KMS-11 (cell line): Measurements from ENCODE around the gene MYO18A.

Experiments
- H2AFZ ChIP-seq: fragments of 200-600 bp; sonication (generic); 2 replicates; pipeline ENCODE4 v1.6.1; 2016; ENCODE audit warnings: antibody characterized with exemption, mixed run types, low read depth
- H3K27ac ChIP-seq: fragments of 200-600 bp; sonication (generic); 2 replicates; pipeline ENCODE4 v1.6.1; 2016; ENCODE audit warnings: mild to moderate bottlenecking, mixed run types
- H3K27me3 ChIP-seq: fragments of 200-600 bp; sonication (generic); 2 replicates; pipeline ENCODE4 v1.6.1; 2017; ENCODE audit warnings: mild to moderate bottlenecking, low read depth, mixed run types, moderate library complexity; ENCODE audit not compliant: insufficient read depth
- H3K36me3 ChIP-seq: fragments of 200-600 bp; sonication (generic); 2 replicates; pipeline ENCODE4 v1.6.1; 2017; ENCODE audit warnings: mild to moderate bottlenecking, mixed run types; ENCODE audit not compliant: insufficient read depth
- H3K4me1 ChIP-seq: fragments of 200-600 bp; sonication (generic); 2 replicates; pipeline ENCODE4 v1.6.1; 2016; ENCODE audit warnings: mild to moderate bottlenecking, low read depth, mixed run types; ENCODE audit not compliant: poor library complexity, severe bottlenecking
- H3K4me2 ChIP-seq: fragments of 200-600 bp; sonication (generic); 2 replicates; pipeline ENCODE4 v1.7.0; 2016; ENCODE audit warnings: mild to moderate bottlenecking, mixed run types
- H3K4me3 ChIP-seq: fragments of 200-600 bp; sonication (generic); IDR thresholded peaks from 2 replicates; pipeline ENCODE4 v1.6.1; 2017; ENCODE audit warnings: low read depth, low read length, mixed read lengths; ENCODE audit not compliant: insufficient read depth
- H3K79me2 ChIP-seq: fragments of 200-600 bp; sonication (generic); 2 replicates; pipeline ENCODE4 v1.6.1; 2016; ENCODE audit warnings: low read depth, mixed run types; ENCODE audit not compliant: insufficient read depth
- H3K9ac ChIP-seq: fragments of 200-600 bp; sonication (generic); 2 replicates; pipeline ENCODE4 v1.6.1; 2016; ENCODE audit warnings: mild to moderate bottlenecking, mixed run types
- H4K20me1 ChIP-seq: fragments of 200-600 bp; sonication (generic); 2 replicates; pipeline ENCODE4 v1.6.1; 2016; ENCODE audit warnings: mild to moderate bottlenecking, mixed run types; ENCODE audit not compliant: insufficient read depth
- TF ChIP-seq, protein P1 (sequence below): fragments of 200-600 bp; sonication (generic); conservative IDR thresholded peaks from 2 replicates; pipeline ENCODE4 v1.6.1; 2017; ENCODE audit warnings: low read depth, mild to moderate bottlenecking, antibody characterized with exemption, low read length, moderate library complexity, mixed read lengths

MYO18A gene

DNA sequence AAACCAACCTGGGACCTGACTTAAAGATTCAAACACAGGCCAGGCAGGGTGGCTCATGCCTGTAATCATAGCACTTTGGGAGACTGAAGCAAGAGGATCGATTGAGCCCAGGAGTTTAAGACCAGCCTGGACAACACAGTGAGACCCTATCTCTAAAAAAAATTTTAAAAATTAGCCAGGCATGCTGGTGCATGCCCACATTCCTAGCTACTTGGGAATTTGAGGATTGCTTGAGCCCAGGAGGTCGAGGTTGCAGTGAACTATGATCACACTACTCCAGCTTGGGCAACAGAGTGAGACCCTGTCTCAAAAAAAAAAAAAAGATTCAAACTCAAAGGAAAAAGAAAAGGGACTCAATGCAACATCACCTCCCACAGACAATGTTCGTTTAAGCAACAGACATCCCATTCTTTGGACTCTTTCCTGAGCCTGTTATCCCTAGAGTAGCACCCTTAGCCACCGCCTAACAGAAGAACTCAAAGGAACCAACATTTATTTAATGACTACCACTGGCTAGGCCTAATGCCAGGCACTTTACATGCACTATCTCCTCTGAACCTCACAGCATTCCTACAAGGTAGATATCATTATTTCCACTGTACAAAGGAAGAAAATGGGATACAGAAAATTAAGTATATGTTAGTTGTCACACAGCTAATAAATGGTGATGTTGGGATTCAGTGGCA, 12.7 kb downstream of the MYO18A start:
- H2AFZ ChIP-seq, result no peak overlapping the region
- H3K4me1 ChIP-seq, result no peaks in the 10 kb centered on the region
- TF ChIP-seq, protein P1, sequence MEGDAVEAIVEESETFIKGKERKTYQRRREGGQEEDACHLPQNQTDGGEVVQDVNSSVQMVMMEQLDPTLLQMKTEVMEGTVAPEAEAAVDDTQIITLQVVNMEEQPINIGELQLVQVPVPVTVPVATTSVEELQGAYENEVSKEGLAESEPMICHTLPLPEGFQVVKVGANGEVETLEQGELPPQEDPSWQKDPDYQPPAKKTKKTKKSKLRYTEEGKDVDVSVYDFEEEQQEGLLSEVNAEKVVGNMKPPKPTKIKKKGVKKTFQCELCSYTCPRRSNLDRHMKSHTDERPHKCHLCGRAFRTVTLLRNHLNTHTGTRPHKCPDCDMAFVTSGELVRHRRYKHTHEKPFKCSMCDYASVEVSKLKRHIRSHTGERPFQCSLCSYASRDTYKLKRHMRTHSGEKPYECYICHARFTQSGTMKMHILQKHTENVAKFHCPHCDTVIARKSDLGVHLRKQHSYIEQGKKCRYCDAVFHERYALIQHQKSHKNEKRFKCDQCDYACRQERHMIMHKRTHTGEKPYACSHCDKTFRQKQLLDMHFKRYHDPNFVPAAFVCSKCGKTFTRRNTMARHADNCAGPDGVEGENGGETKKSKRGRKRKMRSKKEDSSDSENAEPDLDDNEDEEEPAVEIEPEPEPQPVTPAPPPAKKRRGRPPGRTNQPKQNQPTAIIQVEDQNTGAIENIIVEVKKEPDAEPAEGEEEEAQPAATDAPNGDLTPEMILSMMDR, result no peak
- H3K27ac ChIP-seq, result no peak overlapping the region
- H3K9ac ChIP-seq, result no peak overlapping the region
- no peak overlapping the region for H3K4me2 ChIP-seq
- H3K27me3 ChIP-seq, result no peaks in the 10 kb centered on the region
- H4K20me1 ChIP-seq, result no peaks in the 10 kb centered on the region
- no peaks in the 10 kb centered on the region for H3K36me3 ChIP-seq
- no peak overlapping the region for H3K4me3 ChIP-seq
- H3K79me2 ChIP-seq, result no peaks in the 10 kb centered on the region

DNA sequence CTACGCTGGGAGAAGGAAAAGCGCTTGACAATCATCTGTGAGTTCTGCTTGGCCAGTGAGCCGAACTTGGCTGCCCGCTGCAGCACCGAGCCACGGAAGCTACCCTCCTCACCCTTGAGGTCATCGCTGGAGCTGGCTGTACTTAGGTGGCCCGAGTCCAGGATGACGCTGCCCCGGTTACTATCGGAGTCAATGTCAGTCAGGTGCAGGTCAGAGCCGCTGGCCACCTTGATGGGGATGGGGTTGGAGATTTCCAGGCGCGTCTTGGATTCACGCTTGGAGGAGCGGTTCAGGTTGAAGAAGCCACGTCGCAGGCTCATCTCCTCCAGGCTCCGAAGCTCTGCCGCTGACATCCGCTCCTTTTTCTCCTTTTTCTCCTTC, 13.7 kb downstream of the MYO18A start:
- Histone ChIP-seq H3K4me3 (no peak overlapping the region), H3K4me2 (no peak overlapping the region), H3K79me2 (no peaks in the 10 kb centered on the region), H3K9ac (no peak overlapping the region), H3K4me1 (no peaks in the 10 kb centered on the region), H3K27me3 (no peaks in the 10 kb centered on the region), H2AFZ (no peak overlapping the region), H3K27ac (no peak overlapping the region), H3K36me3 (no peaks in the 10 kb centered on the region), H4K20me1 (no peaks in the 10 kb centered on the region)
- TF ChIP-seq, protein P1, result no peak

DNA sequence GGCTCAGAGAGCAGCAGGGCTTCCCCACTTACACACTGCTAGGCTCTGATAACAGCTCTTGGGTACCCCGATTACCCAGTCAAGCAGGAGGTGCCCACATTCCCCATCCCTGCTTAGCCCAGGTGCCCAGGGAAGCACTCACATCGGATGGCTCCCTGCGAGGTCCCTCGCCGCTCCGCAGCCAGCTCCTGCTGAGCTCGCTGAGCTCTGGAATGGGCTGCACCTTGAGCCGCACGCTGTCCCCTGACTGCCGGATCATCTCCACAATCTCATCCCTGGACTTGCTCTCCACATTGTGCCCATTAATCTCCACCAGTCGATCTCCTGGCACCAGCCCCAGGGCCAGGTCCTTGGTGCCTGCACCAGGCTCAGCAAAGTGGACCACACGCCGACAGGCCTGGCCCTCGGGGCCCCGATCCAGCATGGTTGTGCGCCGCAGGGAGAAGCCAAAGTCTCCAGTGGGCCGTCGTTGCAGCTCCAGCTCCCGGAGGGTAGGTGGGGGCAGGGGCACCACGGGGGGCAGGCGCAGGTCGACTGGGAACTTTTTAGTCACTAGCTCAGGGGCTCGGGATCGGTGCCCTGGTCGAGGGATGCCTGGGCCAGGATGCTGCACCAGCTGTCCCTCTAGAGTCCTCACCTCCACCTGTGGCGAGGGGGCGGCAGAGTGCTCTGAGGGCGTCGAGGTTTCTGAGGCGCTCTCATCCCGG, 14.2 kb downstream of the MYO18A start:
- Histone ChIP-seq H2AFZ (no peak overlapping the region), H3K79me2 (no peaks in the 10 kb centered on the region), H3K4me2 (no peak overlapping the region), H4K20me1 (no peaks in the 10 kb centered on the region), H3K36me3 (no peaks in the 10 kb centered on the region), H3K27ac (no peak overlapping the region), H3K9ac (no peak overlapping the region), H3K27me3 (no peaks in the 10 kb centered on the region), H3K4me3 (no peak overlapping the region), H3K4me1 (no peaks in the 10 kb centered on the region)
- TF ChIP-seq, protein P1, result no peak

DNA sequence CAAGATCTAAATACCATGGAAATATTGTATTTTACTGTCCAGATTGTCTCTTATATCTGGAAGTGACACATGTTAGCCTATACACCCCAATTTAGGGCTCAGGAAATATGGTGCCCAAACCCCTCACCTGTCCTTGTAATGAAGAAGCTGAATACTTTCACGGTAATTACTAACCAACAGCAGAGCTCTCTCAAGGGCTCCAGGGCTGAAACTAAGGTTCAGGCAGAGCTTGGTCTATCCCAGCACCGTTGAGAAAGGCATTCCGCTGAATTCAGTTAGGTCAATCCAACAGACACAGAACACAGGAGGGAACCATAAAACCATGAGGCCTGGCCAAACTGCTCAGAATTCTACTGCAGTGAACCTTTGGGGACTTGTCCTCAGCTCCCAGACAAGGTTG, 14.9 kb downstream of the MYO18A start:
- Histone ChIP-seq H3K27me3 (no peaks in the 10 kb centered on the region), H3K36me3 (no peaks in the 10 kb centered on the region), H3K4me2 (no peak overlapping the region), H3K27ac (no peak overlapping the region), H3K9ac (no peak overlapping the region), H3K4me3 (no peak overlapping the region), H3K4me1 (no peaks in the 10 kb centered on the region), H2AFZ (no peak overlapping the region), H4K20me1 (no peaks in the 10 kb centered on the region), H3K79me2 (no peaks in the 10 kb centered on the region)
- TF ChIP-seq, protein P1, result no peak
